ENCODE data around the gene TLE2.
A peak's percentile ranks its signal among the peaks of the same experiment; 100 is the strongest.

Gene TLE2

GRCh38 chr19:3035542-3036118 lies 6.5 kb upstream of the TLE2 start:
- H3K27me3 Mint-ChIP-seq: no peaks in the 10 kb centered on the region

GRCh38 chr19:3034656-3035541 lies 5.8 kb upstream of the TLE2 start:
- peaks cover 6% of the 10 kb centered on the region for H3K27me3 Mint-ChIP-seq
- H3K4me3 Mint-ChIP-seq: peak overlapping the region; percentile 86
- peak; percentile 69 for DNase-seq
- no peaks in the 10 kb centered on the region for H3K9me3 Mint-ChIP-seq
- H3K4me1 Mint-ChIP-seq (ENCODE audit: low read depth): peaks cover 29% of the 10 kb centered on the region
- peak overlapping the region; percentile 98 for H3K27ac Mint-ChIP-seq
- peaks cover 2% of the 10 kb centered on the region for H3K36me3 Mint-ChIP-seq (ENCODE audit: low read depth)

More at GRCh38 chr19:3035542-3036118, 6.5 kb upstream of the TLE2 start:
- H3K4me3 Mint-ChIP-seq: peak overlapping the region; percentile 86
- peaks cover 31% of the 10 kb centered on the region for H3K4me1 Mint-ChIP-seq (ENCODE audit: low read depth)
- H3K9me3 Mint-ChIP-seq: no peaks in the 10 kb centered on the region
- peaks cover 2% of the 10 kb centered on the region for H3K36me3 Mint-ChIP-seq (ENCODE audit: low read depth)
- peak; percentile 91 for DNase-seq
- H3K27ac Mint-ChIP-seq: peak overlapping the region; percentile 98

- no peak for DNase-seq
- Mint-ChIP-seq H3K36me3 (ENCODE audit: low read depth) (peaks cover 2% of the 10 kb centered on the region), H3K27me3 (peaks cover 6% of the 10 kb centered on the region), H3K4me1 (ENCODE audit: low read depth) (peaks cover 26% of the 10 kb centered on the region), H3K4me3 (no peak overlapping the region), H3K9me3 (no peaks in the 10 kb centered on the region), H3K27ac (peak overlapping the region; percentile 98)
Measured at GRCh38 chr19:3034406-3034655, 5.3 kb upstream of the TLE2 start.

- H3K4me1 Mint-ChIP-seq (ENCODE audit: low read depth): peaks cover 26% of the 10 kb centered on the region
- DNase-seq: no peak
- no peaks in the 10 kb centered on the region for H3K9me3 Mint-ChIP-seq
- H3K4me3 Mint-ChIP-seq: no peak overlapping the region
- H3K27ac Mint-ChIP-seq: no peak overlapping the region
- peaks cover 2% of the 10 kb centered on the region for H3K36me3 Mint-ChIP-seq (ENCODE audit: low read depth)
- peaks cover 6% of the 10 kb centered on the region for H3K27me3 Mint-ChIP-seq
Measured at GRCh38 chr19:3033595-3034405, 4.7 kb upstream of the TLE2 start.

- no peak for DNase-seq
- Mint-ChIP-seq H3K27ac (no peak overlapping the region), H3K9me3 (no peaks in the 10 kb centered on the region), H3K36me3 (ENCODE audit: low read depth) (peaks cover 2% of the 10 kb centered on the region), H3K4me1 (ENCODE audit: low read depth) (peaks cover 25% of the 10 kb centered on the region), H3K27me3 (peaks cover 12% of the 10 kb centered on the region), H3K4me3 (no peak overlapping the region)
Measured at GRCh38 chr19:3031607-3031867, 2.5 kb upstream of the TLE2 start.

- H3K4me1 Mint-ChIP-seq (ENCODE audit: low read depth): peaks cover 27% of the 10 kb centered on the region
- no peaks in the 10 kb centered on the region for H3K9me3 Mint-ChIP-seq
- peak; percentile 47 for DNase-seq
- H3K27me3 Mint-ChIP-seq: peaks cover 16% of the 10 kb centered on the region
- H3K4me3 Mint-ChIP-seq: peak overlapping the region; percentile 62
- H3K36me3 Mint-ChIP-seq (ENCODE audit: low read depth): no peaks in the 10 kb centered on the region
- no peak overlapping the region for H3K27ac Mint-ChIP-seq
Measured at GRCh38 chr19:3028305-3029064, 595 bp downstream of the TLE2 start.

- H3K4me3 Mint-ChIP-seq: peak overlapping the region; percentile 62
- H3K27ac Mint-ChIP-seq: no peak overlapping the region
- H3K4me1 Mint-ChIP-seq (ENCODE audit: low read depth): peaks cover 31% of the 10 kb centered on the region
- H3K36me3 Mint-ChIP-seq (ENCODE audit: low read depth): no peaks in the 10 kb centered on the region
- no peaks in the 10 kb centered on the region for H3K9me3 Mint-ChIP-seq
- H3K27me3 Mint-ChIP-seq: peaks cover 16% of the 10 kb centered on the region
- no peak for DNase-seq
Measured at GRCh38 chr19:3027981-3028304, 1.1 kb downstream of the TLE2 start.

GRCh38 chr19:3027292-3027691 lies 1.8 kb downstream of the TLE2 start:
- Mint-ChIP-seq H3K36me3 (ENCODE audit: low read depth) (no peaks in the 10 kb centered on the region), H3K27ac (no peak overlapping the region), H3K9me3 (no peaks in the 10 kb centered on the region), H3K27me3 (peaks cover 16% of the 10 kb centered on the region), H3K4me3 (peak overlapping the region; percentile 30), H3K4me1 (ENCODE audit: low read depth) (peaks cover 35% of the 10 kb centered on the region)
- no peak for DNase-seq

GRCh38 chr19:3026768-3027167 lies 2.3 kb downstream of the TLE2 start:
- Mint-ChIP-seq H3K36me3 (ENCODE audit: low read depth) (no peaks in the 10 kb centered on the region), H3K27ac (no peak overlapping the region), H3K9me3 (no peaks in the 10 kb centered on the region), H3K4me1 (ENCODE audit: low read depth) (peaks cover 35% of the 10 kb centered on the region), H3K4me3 (no peak overlapping the region), H3K27me3 (peaks cover 16% of the 10 kb centered on the region)
- no peak for DNase-seq

- Mint-ChIP-seq H3K36me3 (ENCODE audit: low read depth) (no peaks in the 10 kb centered on the region), H3K27ac (no peak overlapping the region), H3K4me3 (no peak overlapping the region), H3K9me3 (no peaks in the 10 kb centered on the region), H3K4me1 (ENCODE audit: low read depth) (peaks cover 35% of the 10 kb centered on the region), H3K27me3 (peaks cover 16% of the 10 kb centered on the region)
- no peak for DNase-seq
Measured at GRCh38 chr19:3025549-3025886, 3.6 kb downstream of the TLE2 start.

- Mint-ChIP-seq H3K9me3 (no peaks in the 10 kb centered on the region), H3K27me3 (peaks cover 11% of the 10 kb centered on the region), H3K4me3 (peak overlapping the region; percentile 35), H3K36me3 (ENCODE audit: low read depth) (no peaks in the 10 kb centered on the region), H3K27ac (peak overlapping the region; percentile 9), H3K4me1 (ENCODE audit: low read depth) (peaks cover 35% of the 10 kb centered on the region)
- DNase-seq: peak; percentile 42
Measured at GRCh38 chr19:3024870-3025548, 4.1 kb downstream of the TLE2 start.

GRCh38 chr19:3024509-3024869 lies 4.6 kb downstream of the TLE2 start:
- Mint-ChIP-seq H3K27ac (peak overlapping the region; percentile 9), H3K4me1 (ENCODE audit: low read depth) (peaks cover 33% of the 10 kb centered on the region), H3K27me3 (peaks cover 9% of the 10 kb centered on the region), H3K9me3 (no peaks in the 10 kb centered on the region), H3K4me3 (peak overlapping the region; percentile 35), H3K36me3 (ENCODE audit: low read depth) (no peaks in the 10 kb centered on the region)
- DNase-seq: peak; percentile 51

GRCh38 chr19:3020321-3020960 lies 8.6 kb downstream of the TLE2 start:
- Mint-ChIP-seq H3K36me3 (ENCODE audit: low read depth) (no peaks in the 10 kb centered on the region), H3K4me3 (no peak overlapping the region), H3K27ac (no peak overlapping the region), H3K9me3 (no peaks in the 10 kb centered on the region), H3K4me1 (ENCODE audit: low read depth) (peaks cover 24% of the 10 kb centered on the region), H3K27me3 (peaks cover 4% of the 10 kb centered on the region)
- no peak for DNase-seq

Data from activated T-cell treated with anti-CD3 and anti-CD28 coated beads, Interleukin-2, amount 50 U/mL, for 24 hours (primary cell).